Measurements from ENCODE around the gene NUP205.

NUP205 gene

GRCh38 chr7:135647755-135648154 lies 90.0 kb downstream of the NUP205 start:
- Histone ChIP-seq H3K36me3 (ENCODE audit: insufficient read depth, insufficient read length, low read length) (peaks cover 51% of the 10 kb centered on the region), H3K9me3 (ENCODE audit: insufficient read depth, low read length) (no peaks in the 10 kb centered on the region), H3K4me1 (ENCODE audit: insufficient read depth, insufficient read length) (no peaks in the 10 kb centered on the region), H3K9ac (ENCODE audit: insufficient read length, low read depth) (no peak overlapping the region), H3K27me3 (ENCODE audit: insufficient read depth, insufficient read length) (no peaks in the 10 kb centered on the region), H3K4me3 (ENCODE audit: insufficient read length, low read depth) (no peak overlapping the region)
- no peak for DNase-seq (ENCODE audit: low read depth, low spot score)
- TF ChIP-seq SUZ12 (IDR thresholded peaks at IDR 0.05; ENCODE audit: extremely low read depth, insufficient read depth, insufficient read length), result no peak
- no peak for TF ChIP-seq ZNF274 (IDR thresholded peaks at IDR 0.05; ENCODE audit: low read depth, low read length)
- no peak for TF ChIP-seq YY1 (IDR thresholded peaks at IDR 0.05; ENCODE audit: insufficient read depth, insufficient read length)

- TF ChIP-seq SUZ12 (IDR thresholded peaks at IDR 0.05; ENCODE audit: extremely low read depth, insufficient read depth, insufficient read length), result no peak
- no peak for TF ChIP-seq ZNF274 (IDR thresholded peaks at IDR 0.05; ENCODE audit: low read depth, low read length)
- no peak for TF ChIP-seq YY1 (IDR thresholded peaks at IDR 0.05; ENCODE audit: insufficient read depth, insufficient read length)
- H3K9me3 ChIP-seq (ENCODE audit: insufficient read depth, low read length), result no peaks in the 10 kb centered on the region
- H3K9ac ChIP-seq (ENCODE audit: insufficient read length, low read depth), result no peak overlapping the region
- H3K4me1 ChIP-seq (ENCODE audit: insufficient read depth, insufficient read length), result no peaks in the 10 kb centered on the region
- H3K4me3 ChIP-seq (ENCODE audit: insufficient read length, low read depth), result no peak overlapping the region
- no peak for DNase-seq (ENCODE audit: low read depth, low spot score)
- H3K27me3 ChIP-seq (ENCODE audit: insufficient read depth, insufficient read length), result no peaks in the 10 kb centered on the region
- H3K36me3 ChIP-seq (ENCODE audit: insufficient read depth, insufficient read length, low read length), result peaks cover 46% of the 10 kb centered on the region
Measured at GRCh38 chr7:135648235-135648634, 90.5 kb downstream of the NUP205 start.

- Histone ChIP-seq H3K36me3 (ENCODE audit: insufficient read depth, insufficient read length, low read length) (peaks cover 21% of the 10 kb centered on the region), H3K9ac (ENCODE audit: insufficient read length, low read depth) (no peak overlapping the region), H3K4me1 (ENCODE audit: insufficient read depth, insufficient read length) (no peaks in the 10 kb centered on the region), H3K4me3 (ENCODE audit: insufficient read length, low read depth) (no peak overlapping the region), H3K9me3 (ENCODE audit: insufficient read depth, low read length) (no peaks in the 10 kb centered on the region), H3K27me3 (ENCODE audit: insufficient read depth, insufficient read length) (no peaks in the 10 kb centered on the region)
- no peak for DNase-seq (ENCODE audit: low read depth, low spot score)
- no peak for TF ChIP-seq ZNF274 (IDR thresholded peaks at IDR 0.05; ENCODE audit: low read depth, low read length)
- TF ChIP-seq SUZ12 (IDR thresholded peaks at IDR 0.05; ENCODE audit: extremely low read depth, insufficient read depth, insufficient read length), result no peak
- no peak for TF ChIP-seq YY1 (IDR thresholded peaks at IDR 0.05; ENCODE audit: insufficient read depth, insufficient read length)
Measured at GRCh38 chr7:135650831-135651573, 93.3 kb downstream of the NUP205 start.

GRCh38 chr7:135653340-135654080 lies 95.8 kb downstream of the NUP205 start:
- no peak for DNase-seq (ENCODE audit: low read depth, low spot score)
- Histone ChIP-seq H3K9ac (ENCODE audit: insufficient read length, low read depth) (no peak overlapping the region), H3K27me3 (ENCODE audit: insufficient read depth, insufficient read length) (no peaks in the 10 kb centered on the region), H3K36me3 (ENCODE audit: insufficient read depth, insufficient read length, low read length) (peaks cover 5% of the 10 kb centered on the region), H3K4me1 (ENCODE audit: insufficient read depth, insufficient read length) (no peaks in the 10 kb centered on the region), H3K9me3 (ENCODE audit: insufficient read depth, low read length) (no peaks in the 10 kb centered on the region), H3K4me3 (ENCODE audit: insufficient read length, low read depth) (no peak overlapping the region)
- no peak for TF ChIP-seq YY1 (IDR thresholded peaks at IDR 0.05; ENCODE audit: insufficient read depth, insufficient read length)
- TF ChIP-seq ZNF274 (IDR thresholded peaks at IDR 0.05; ENCODE audit: low read depth, low read length), result no peak
- no peak for TF ChIP-seq SUZ12 (IDR thresholded peaks at IDR 0.05; ENCODE audit: extremely low read depth, insufficient read depth, insufficient read length)

- H3K4me3 ChIP-seq (ENCODE audit: insufficient read length, low read depth), result no peak overlapping the region
- H3K36me3 ChIP-seq (ENCODE audit: insufficient read depth, insufficient read length, low read length), result no peaks in the 10 kb centered on the region
- no peaks in the 10 kb centered on the region for H3K9me3 ChIP-seq (ENCODE audit: insufficient read depth, low read length)
- TF ChIP-seq SUZ12 (IDR thresholded peaks at IDR 0.05; ENCODE audit: extremely low read depth, insufficient read depth, insufficient read length) (no peak), YY1 (IDR thresholded peaks at IDR 0.05; ENCODE audit: insufficient read depth, insufficient read length) (no peak), ZNF274 (IDR thresholded peaks at IDR 0.05; ENCODE audit: low read depth, low read length) (no peak)
- no peak for DNase-seq (ENCODE audit: low read depth, low spot score)
- H3K4me1 ChIP-seq (ENCODE audit: insufficient read depth, insufficient read length), result no peaks in the 10 kb centered on the region
- H3K27me3 ChIP-seq (ENCODE audit: insufficient read depth, insufficient read length), result no peaks in the 10 kb centered on the region
- no peak overlapping the region for H3K9ac ChIP-seq (ENCODE audit: insufficient read length, low read depth)
Measured at GRCh38 chr7:135658564-135658963, 100.8 kb downstream of the NUP205 start.

GRCh38 chr7:135659159-135659846 lies 101.6 kb downstream of the NUP205 start:
- no peak for DNase-seq (ENCODE audit: low read depth, low spot score)
- TF ChIP-seq YY1 (IDR thresholded peaks at IDR 0.05; ENCODE audit: insufficient read depth, insufficient read length), result no peak
- no peaks in the 10 kb centered on the region for H3K9me3 ChIP-seq (ENCODE audit: insufficient read depth, low read length)
- no peak overlapping the region for H3K4me3 ChIP-seq (ENCODE audit: insufficient read length, low read depth)
- no peaks in the 10 kb centered on the region for H3K36me3 ChIP-seq (ENCODE audit: insufficient read depth, insufficient read length, low read length)
- no peaks in the 10 kb centered on the region for H3K4me1 ChIP-seq (ENCODE audit: insufficient read depth, insufficient read length)
- no peak overlapping the region for H3K9ac ChIP-seq (ENCODE audit: insufficient read length, low read depth)
- no peaks in the 10 kb centered on the region for H3K27me3 ChIP-seq (ENCODE audit: insufficient read depth, insufficient read length)
